Fibroblast of the aortic adventitia (primary cell): ENCODE measurements around the gene TRIM3. TPM values are rescaled to one million over a fixed set of nuclear protein-coding genes. Genes with fewer than 3 reads are reported as not detected.

Experiments used
- DNase-seq: peaks from one replicate; pipeline ENCODE4 v3.0.0-alpha.2; 2010; ENCODE audit warnings: low read depth
- H3K4me3 ChIP-seq: 2 replicates; pipeline ENCODE4 v1.5.1; 2011; ENCODE audit warnings: low read depth, mild to moderate bottlenecking, control low read depth, low read length, moderate library complexity
- CTCF ChIP-seq: IDR thresholded peaks from 2 replicates; pipeline ENCODE4 v1.5.1; 2011; ENCODE audit warnings: mild to moderate bottlenecking, low read length, control low read depth, inconsistent platforms; ENCODE audit not compliant: insufficient read depth
- total RNA-seq: library from RNA; depleted of rRNA; stranded (reverse); fragments of >200 nt; gene quantifications from 2 replicates; pipeline ENCODE4 v1.2.3, GENCODE V29; 2012; ENCODE audit warnings: low replicate concordance

TRIM3 gene
- total RNA-seq, 1 donor = 18.9 TPM

- TF ChIP-seq CTCF = no peak
- no peak overlapping the region for H3K4me3 ChIP-seq
- DNase-seq = no peak
These were observed 68.6 kb downstream of the TRIM3 start for GRCh38 chr11:6405052-6405667.

- no peak overlapping the region for H3K4me3 ChIP-seq
- DNase-seq = no peak
- no peak for TF ChIP-seq CTCF
These were observed 69.2 kb downstream of the TRIM3 start for GRCh38 chr11:6404342-6405051.

GRCh38 chr11:6403539-6403938 lies 70.2 kb downstream of the TRIM3 start:
- no peak for TF ChIP-seq CTCF
- H3K4me3 ChIP-seq = no peak overlapping the region
- no peak for DNase-seq

- TF ChIP-seq CTCF = no peak
- no peak overlapping the region for H3K4me3 ChIP-seq
- no peak for DNase-seq
These were observed 71.2 kb downstream of the TRIM3 start for GRCh38 chr11:6402561-6402981.

GRCh38 chr11:6402061-6402470 lies 71.7 kb downstream of the TRIM3 start:
- no peak overlapping the region for H3K4me3 ChIP-seq
- DNase-seq = no peak
- no peak for TF ChIP-seq CTCF

GRCh38 chr11:6401464-6401863 lies 72.3 kb downstream of the TRIM3 start:
- no peak for TF ChIP-seq CTCF
- no peak overlapping the region for H3K4me3 ChIP-seq

More at GRCh38 chr11:6401464-6401863, 72.3 kb downstream of the TRIM3 start:
- DNase-seq = no peak
